Fibroblast of lung (primary cell): Measurements from ENCODE around the gene WWOX.

Experiments
- EZH2 ChIP-seq: IDR thresholded peaks from 2 replicates; pipeline ENCODE4 v1.5.1; 2012; ENCODE audit warnings: low read length, control low read depth, mild to moderate bottlenecking; ENCODE audit errors: missing control alignments
- TF ChIP-seq, protein P1 (sequence below), 2 donors: IDR thresholded peaks in 1 of 2; conservative IDR thresholded peaks in 1 of 2; 1 replicate in 1 of 2; 2 replicates in 1 of 2; pipeline ENCODE4 v1.5.1; 2011 to 2012; ENCODE audit warnings: low read length in 2 of 2, control low read depth in 1 of 2, inconsistent platforms in 1 of 2, low read depth in 1 of 2, mild to moderate bottlenecking in 1 of 2

DNA sequence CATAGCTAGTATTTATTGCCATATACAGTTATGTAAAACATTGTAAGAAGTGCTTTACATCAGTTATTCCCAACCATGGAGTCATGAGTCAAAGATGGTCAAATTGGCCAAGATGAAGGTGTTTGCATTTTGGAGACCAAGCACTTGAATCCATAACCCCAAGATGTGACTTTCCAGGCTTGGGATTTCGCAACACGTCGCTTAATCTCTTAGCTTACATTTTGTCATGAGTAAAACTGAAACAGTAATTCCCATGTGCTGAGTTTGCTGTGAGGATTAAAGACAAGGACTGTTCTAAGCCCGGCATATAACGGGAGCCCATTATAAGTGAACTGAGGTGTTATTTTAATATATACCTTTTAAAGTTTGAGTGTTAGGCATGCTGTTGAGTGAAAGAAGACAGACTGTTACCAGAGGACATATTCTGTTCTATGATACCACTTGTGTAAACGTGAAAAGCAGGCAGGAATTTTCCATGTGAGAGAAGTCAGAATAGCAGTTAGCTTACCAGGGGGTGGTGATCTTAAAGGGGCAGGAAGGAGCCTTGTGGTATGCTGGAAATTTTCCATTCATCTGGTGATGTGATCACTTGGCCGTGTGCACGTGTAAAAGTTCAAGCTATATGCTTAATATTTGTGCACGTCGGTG, 484.9 kb downstream of the WWOX start:
- TF ChIP-seq, protein P1, sequence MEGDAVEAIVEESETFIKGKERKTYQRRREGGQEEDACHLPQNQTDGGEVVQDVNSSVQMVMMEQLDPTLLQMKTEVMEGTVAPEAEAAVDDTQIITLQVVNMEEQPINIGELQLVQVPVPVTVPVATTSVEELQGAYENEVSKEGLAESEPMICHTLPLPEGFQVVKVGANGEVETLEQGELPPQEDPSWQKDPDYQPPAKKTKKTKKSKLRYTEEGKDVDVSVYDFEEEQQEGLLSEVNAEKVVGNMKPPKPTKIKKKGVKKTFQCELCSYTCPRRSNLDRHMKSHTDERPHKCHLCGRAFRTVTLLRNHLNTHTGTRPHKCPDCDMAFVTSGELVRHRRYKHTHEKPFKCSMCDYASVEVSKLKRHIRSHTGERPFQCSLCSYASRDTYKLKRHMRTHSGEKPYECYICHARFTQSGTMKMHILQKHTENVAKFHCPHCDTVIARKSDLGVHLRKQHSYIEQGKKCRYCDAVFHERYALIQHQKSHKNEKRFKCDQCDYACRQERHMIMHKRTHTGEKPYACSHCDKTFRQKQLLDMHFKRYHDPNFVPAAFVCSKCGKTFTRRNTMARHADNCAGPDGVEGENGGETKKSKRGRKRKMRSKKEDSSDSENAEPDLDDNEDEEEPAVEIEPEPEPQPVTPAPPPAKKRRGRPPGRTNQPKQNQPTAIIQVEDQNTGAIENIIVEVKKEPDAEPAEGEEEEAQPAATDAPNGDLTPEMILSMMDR (conservative IDR thresholded peaks at IDR 0.05 in 1 of 2, IDR thresholded peaks at IDR 0.05 in 1 of 2; ENCODE audit: low read depth in 1 of 2, low read length in 2 of 2): no peak
- TF ChIP-seq EZH2: no peak
